ENCODE measurements around the gene SETD1A.
"Not testable (repeated sequence)": the region's sequence is repeated elsewhere in the genome, so short reads cannot be mapped to it uniquely, and the experiment has no call there.

SETD1A gene

GRCh38 chr16:30929167-30929566 is 28.4 kb upstream of the SETD1A start:
- no peak for DNase-seq (ENCODE audit: low read depth, low spot score)

GRCh38 chr16:30930160-30930571 is 27.4 kb upstream of the SETD1A start:
- no peak for DNase-seq (ENCODE audit: low read depth, low spot score)

- DNase-seq (ENCODE audit: low read depth, low spot score), result no peak
Measured at GRCh38 chr16:30931068-30931650, 26.4 kb upstream of the SETD1A start.

GRCh38 chr16:30934827-30935557 is 22.6 kb upstream of the SETD1A start:
- DNase-seq (ENCODE audit: low read depth, low spot score), result no peak

- no peak for DNase-seq (ENCODE audit: low read depth, low spot score)
Measured at GRCh38 chr16:30937692-30938091, 19.9 kb upstream of the SETD1A start.

GRCh38 chr16:30939571-30939970 is 18.0 kb upstream of the SETD1A start:
- DNase-seq (ENCODE audit: low read depth, low spot score), result not testable (repeated sequence)

- no peak for DNase-seq (ENCODE audit: low read depth, low spot score)
Measured at GRCh38 chr16:30941600-30942425, 15.7 kb upstream of the SETD1A start.

- DNase-seq (ENCODE audit: low read depth, low spot score), result no peak
Measured at GRCh38 chr16:30942426-30942806, 15.1 kb upstream of the SETD1A start.

- no peak for DNase-seq (ENCODE audit: low read depth, low spot score)
Measured at GRCh38 chr16:30944352-30944751, 13.2 kb upstream of the SETD1A start.

GRCh38 chr16:30946671-30947540 is 10.6 kb upstream of the SETD1A start:
- DNase-seq (ENCODE audit: low read depth, low spot score), result no peak

- no peak for DNase-seq (ENCODE audit: low read depth, low spot score)
Measured at GRCh38 chr16:30947541-30947858, 10.1 kb upstream of the SETD1A start.

- peak; percentile 93 for DNase-seq (ENCODE audit: low read depth, low spot score)
Measured at GRCh38 chr16:30947859-30948666, 9.5 kb upstream of the SETD1A start.

GRCh38 chr16:30948667-30949649 is 8.6 kb upstream of the SETD1A start, which contains the start of gene ORAI3:
Gene ORAI3 (plus strand): TSS chr16:30949068. CDS start chr16:30949290, 222 bp downstream.
- no peak for DNase-seq (ENCODE audit: low read depth, low spot score)

- DNase-seq (ENCODE audit: low read depth, low spot score), result no peak
Measured at GRCh38 chr16:30949650-30950515, 7.7 kb upstream of the SETD1A start.

- no peak for DNase-seq (ENCODE audit: low read depth, low spot score)
Measured at GRCh38 chr16:30950516-30951065, 7.0 kb upstream of the SETD1A start.

GRCh38 chr16:30951193-30951592 is 6.4 kb upstream of the SETD1A start:
- no peak for DNase-seq (ENCODE audit: low read depth, low spot score)

GRCh38 chr16:30951750-30952149 is 5.8 kb upstream of the SETD1A start:
- DNase-seq (ENCODE audit: low read depth, low spot score), result no peak

GRCh38 chr16:30953111-30953510 is 4.4 kb upstream of the SETD1A start:
- no peak for DNase-seq (ENCODE audit: low read depth, low spot score)

Measured in brain pericyte (primary cell).